GM12874 (cell line): ENCODE measurements around the gene STRADA.

Source experiments
- CTCF ChIP-seq: IDR thresholded peaks from 2 replicates; pipeline ENCODE4 v1.5.1; 2011; ENCODE audit warnings: low read depth, mild to moderate bottlenecking, control low read depth, low read length, moderate library complexity; ENCODE audit not compliant: insufficient read depth

STRADA gene

GRCh38 chr17:63658366-63658765 lies 83.2 kb downstream of the STRADA start:
- no peak for TF ChIP-seq CTCF

- no peak for TF ChIP-seq CTCF
These were observed 83.8 kb downstream of the STRADA start for GRCh38 chr17:63657786-63658185.

GRCh38 chr17:63653050-63653449 lies 88.5 kb downstream of the STRADA start:
- no peak for TF ChIP-seq CTCF
